CD4-positive, alpha-beta T cell treated with Interleukin-17A for 4 hours (primary cell): ENCODE measurements around the gene FANCC.
"Not testable (repeated sequence)": the region's sequence is repeated elsewhere in the genome, so short reads cannot be mapped to it uniquely, and the experiment has no call there.

Experiments
- DNase-seq: peaks from one replicate; pipeline ENCODE4 v3.0.0-alpha.2; 2020; ENCODE audit warnings: mixed read lengths

Gene FANCC

DNA sequence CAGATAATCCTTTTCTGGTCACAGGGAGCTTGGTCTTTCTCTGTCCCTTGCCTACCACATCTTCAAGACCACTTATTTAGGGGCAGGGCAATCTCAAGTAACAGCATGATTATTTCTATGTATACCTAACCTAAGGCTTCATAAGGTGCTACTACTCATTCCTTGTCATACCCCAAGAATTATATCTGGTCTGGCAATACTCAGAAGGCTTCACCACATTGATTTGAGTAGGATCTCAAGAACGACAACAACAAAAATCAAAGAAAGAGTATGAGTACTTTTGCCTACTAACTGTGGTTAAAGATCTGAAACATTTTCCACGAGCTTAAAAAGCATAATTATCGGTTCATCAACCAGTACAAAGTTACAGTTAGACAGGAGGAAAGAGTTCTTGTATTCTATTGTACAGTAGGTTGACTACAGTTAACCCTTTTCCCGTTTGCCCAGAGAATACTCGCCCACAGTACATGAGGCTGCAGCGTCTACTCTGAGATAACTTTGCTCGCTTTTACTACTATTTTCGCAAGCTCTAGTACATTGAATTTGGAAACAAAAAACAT lies 41.0 kb downstream of the FANCC start:
- DNase-seq, result no peak

DNA sequence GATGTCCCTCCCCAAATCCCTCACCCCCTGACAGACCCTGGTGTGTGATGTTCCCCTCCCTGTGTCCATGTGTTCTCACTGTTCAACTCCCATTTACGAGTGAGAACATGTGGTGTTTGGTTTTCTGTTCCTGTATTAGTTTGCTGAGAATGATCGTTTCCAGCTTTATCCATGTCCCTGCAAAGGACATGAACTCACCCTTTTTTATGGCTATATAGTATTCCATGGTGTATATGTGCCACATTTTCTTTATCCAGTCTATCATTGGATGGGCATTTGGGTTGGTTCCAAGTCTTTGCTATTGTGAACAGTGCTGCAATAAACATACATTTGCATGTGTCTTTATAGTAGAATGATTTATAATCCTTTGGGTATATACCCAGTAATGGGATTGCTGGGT lies 43.3 kb downstream of the FANCC start:
- not testable (repeated sequence) for DNase-seq

DNA sequence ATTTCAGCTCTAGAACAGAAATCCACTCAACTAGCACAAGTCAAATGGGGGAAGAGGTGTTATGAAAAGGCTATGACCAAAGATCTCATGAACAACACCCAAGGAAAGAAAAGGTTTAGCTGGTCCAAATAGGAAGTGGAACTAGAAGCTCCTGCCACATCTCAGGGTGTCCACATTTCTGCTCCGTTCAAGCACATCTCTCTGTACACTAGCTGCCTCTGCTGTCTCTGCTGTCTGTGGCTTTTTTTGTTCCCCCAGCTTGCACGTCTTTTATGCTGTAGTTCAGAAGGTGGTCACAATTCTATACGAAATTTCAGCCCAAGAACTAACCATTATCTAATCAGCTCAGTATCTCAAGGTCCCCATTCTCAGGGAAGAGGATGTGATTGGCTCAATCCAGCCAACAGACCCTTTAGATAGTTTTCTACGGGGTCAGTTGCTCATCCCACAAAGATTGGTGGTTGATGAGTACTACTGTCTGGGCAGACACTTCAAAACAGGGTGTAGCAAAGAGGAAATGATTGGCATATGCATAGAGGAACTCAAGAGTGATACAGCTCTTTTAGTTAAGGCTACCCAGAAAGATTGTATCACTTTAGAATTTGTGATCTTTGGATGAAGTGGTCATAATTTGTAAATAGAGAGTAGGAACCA lies 44.0 kb downstream of the FANCC start:
- no peak for DNase-seq

DNA sequence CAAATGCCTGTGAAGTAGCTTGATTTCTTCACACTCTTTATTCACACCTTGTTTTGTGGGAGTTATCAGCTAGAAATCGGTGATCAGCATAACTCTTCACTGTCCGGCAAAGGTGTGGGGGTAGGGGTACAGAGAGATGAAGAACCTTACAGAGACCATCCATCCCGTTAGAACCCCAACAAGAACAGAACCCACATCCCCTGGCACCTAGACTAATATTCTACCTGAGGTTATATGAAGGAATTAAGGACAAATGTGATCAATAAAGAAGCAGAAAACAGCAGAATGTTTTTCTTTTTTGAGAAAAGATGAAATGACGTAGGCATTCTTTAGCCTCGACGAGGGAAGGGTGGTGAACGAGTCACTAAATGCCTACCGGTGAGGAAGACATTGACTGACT lies 44.7 kb downstream of the FANCC start:
- DNase-seq, result no peak

DNA sequence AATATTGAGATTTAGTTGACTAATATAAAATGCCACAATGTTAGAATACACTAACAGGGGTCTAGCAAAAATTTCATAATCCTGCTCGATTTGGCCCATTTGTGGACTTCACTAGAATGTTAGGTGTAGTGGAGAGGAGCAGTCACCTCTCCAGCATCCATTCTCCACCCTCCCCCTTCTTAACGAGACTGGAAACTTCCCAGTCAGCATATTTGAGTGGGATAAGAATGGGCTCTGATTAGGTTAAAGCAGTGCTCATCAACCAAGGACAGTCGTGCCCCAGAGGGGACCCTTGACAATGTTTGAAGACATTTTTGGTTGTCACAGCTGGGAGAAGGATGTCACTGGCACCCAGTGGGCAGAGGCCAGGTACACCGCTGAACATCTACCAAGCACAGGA lies 46.7 kb downstream of the FANCC start:
- DNase-seq, result no peak

DNA sequence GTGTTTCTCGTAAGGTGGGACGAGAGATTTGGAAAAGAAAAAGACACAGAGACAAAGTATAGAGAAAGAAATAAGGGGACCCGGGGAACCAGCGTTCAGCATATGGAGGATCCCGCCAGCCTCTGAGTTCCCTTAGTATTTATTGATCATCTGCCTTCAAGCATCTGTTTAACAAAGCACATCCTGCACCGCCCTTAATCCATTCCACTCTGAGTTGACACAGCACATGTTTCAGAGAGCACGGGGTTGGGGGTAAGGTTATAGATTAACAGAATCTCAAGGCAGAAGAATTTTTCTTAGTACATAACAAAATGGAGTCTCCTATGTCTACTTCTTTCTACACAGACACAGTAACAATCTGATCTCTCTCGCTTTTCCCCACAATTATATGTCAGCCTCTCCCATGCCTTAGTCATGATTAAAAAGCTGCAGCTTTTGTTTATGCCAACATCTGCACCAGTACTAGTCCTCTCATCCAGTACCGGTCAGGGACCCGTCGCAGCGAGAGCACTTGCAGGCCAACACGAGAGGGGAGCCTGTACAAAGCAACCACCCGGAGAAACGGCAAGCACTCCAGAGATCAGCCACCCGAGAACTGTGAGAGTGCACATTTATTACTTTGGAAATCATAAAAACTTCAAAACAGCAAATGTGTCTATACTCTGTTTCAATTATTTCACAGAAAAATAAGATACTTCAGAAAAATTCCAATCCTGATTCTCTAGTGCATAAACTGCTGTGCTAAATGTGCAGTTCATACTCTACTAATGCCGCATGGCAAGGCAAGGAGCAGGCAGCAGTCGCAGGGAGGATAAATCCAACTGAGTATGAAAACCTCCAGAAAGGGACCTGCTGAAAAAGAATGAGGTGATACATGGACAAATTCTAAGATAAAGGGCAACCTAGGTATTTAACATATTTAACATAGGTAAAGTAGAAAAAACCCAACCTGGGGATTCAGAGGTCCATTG lies 47.4 kb downstream of the FANCC start:
- not testable (repeated sequence) for DNase-seq

DNA sequence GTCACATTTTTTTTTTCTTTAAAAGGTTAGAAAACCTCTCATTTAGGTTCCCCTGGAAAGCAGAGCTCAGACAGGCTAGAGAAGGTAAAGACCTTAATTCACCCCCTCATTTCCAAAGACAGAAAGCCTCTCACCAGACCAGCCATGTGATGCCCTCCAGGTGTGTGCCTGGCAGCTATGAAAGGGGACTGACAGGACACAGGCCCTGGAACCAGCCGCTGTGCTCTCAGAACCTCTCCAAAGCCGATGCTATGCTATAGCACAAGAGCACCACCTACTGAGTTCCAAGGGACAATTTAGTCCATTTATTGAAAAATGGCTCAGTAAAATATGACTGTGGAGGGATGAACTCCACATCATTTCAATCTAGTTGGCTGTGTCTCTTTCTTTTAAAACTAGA lies 48.8 kb downstream of the FANCC start:
- DNase-seq, result no peak

DNA sequence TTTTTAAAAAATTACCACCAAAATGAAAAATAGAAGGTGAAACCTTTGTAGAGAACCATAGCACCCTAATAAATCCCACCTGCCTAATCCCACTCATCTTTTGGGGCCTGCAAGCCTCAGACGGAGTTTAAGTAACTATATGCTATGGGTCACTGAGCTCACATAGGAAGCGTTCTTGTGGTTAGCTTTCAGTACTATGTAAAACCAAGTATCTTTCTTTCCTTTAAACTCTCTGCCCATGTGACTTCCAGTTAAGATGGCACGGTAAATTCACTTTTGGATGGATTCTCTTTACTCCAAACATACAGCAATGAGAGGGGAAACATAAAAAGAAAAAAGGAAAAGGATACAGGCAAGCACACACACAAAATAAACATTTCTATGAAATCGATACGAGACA lies 50.9 kb downstream of the FANCC start:
- no peak for DNase-seq

DNA sequence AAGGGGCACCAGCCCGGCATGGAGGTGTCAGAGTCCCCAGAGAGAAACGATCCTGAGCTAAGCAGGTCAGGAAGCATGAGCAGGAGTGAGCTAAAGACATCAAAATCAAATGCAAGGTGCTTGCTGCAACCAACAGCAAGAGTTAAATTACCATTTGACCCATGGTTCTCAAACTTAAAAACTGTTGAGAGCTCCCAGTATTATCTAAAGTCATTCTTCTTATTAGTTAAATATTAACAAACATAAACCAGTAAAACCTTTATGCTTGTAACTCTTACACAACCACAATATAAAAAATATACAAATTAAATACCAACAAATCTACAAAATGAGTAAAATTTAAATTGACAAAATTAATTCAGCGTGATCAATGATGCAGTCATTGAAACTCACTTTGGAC lies 51.5 kb downstream of the FANCC start:
- no peak for DNase-seq

DNA sequence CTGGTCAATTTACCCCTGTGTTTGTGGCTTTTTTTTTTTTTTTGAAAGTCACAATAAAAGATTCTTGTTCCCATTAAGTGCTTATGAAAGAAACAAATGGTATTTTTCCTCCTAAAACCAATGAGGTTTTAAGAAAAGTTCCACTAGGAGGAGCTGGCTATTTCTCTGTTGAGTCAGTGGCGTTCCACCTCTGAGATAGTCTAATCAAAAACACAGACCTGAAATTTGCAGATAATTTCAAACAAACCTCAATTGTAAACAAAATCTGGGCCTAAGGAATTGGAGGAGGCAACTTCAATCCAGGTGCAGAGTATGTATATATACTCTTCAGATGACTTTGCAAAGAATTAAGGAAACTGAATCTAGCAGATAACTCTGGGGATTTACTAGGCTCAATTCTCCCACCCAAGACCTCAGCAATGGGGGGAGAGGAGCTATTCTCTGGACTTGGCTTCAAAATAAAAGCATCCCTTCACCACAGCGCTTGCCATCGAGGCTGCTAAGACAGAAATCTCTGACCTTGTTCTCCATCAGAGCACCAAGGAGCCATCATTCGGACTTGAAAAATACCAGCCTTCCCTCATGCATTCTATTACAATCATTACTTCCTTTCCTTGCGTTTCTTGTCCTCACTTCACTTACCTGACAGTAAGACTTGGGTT lies 52.4 kb downstream of the FANCC start:
- DNase-seq, result no peak

DNA sequence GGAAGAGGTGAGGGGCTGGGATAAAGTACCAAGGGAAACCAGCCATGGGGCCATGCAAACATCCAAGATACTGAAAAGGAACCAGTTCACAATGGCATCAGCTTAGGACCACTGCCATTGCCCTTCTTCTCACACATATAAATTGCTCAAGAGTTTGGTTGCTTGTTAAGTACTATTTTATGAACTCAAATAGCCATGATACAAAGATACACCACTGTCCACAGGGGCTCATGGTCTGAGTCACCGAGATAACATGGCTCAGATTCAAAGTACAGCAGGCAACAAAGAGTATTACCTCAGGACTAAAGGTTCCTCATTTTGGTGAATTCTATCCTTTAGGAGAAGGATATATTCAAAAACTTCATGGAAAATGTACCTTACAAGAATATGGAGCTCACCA lies 55.6 kb downstream of the FANCC start:
- DNase-seq, result no peak

DNA sequence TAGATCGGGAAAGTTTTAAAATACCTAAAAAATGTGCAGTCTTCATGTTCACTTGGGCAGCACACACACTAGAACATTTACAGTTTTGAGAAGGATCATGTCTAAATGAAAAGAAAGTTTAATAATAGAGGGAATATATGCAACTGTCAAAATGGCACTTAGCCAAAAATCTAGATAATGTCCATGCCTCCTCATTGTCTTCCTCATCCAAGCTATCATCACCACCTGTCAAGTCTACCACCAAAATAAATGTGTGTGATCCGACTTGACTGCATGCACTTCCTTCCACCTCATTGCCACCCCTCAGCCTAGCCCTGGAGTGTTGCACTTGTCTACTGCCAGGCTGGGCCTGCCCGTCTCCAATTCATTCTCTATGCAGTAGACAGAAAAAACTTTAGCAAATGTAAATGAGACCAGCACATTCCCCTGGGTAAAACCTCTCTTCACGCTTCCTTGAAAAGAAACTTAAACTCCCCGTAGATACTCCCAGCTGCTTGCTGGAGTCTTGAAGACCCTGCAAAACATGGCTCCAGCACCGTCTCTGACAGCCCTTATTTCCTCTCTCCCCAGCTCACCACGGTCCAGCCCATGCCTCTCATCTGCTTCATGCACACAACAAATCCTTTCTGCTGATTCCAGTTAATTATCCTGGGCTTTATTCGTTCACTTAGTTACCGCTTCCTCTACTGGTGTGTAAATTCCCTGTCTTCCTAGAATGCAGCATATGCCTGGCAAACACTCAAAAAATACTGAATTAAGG lies 66.9 kb downstream of the FANCC start:
- DNase-seq, result no peak

DNA sequence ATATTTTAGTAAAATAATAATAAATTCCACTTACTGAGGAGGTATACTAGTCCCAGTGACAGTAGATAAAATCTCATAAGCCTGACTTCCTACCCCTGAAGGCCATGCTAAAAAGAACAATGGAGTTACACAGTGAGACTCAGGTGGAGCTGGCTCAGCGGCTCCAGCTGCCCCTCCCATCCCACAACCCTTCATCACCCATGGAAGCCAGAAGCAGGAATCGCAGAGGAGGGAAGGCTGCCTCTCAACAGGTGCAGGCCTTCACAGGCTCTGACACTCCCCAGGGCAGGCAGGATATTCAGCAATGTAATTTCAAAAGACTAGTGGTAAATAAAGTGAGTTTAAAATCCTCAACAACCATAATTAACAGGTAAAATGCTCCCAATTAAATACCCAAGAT lies 67.5 kb downstream of the FANCC start:
- no peak for DNase-seq

DNA sequence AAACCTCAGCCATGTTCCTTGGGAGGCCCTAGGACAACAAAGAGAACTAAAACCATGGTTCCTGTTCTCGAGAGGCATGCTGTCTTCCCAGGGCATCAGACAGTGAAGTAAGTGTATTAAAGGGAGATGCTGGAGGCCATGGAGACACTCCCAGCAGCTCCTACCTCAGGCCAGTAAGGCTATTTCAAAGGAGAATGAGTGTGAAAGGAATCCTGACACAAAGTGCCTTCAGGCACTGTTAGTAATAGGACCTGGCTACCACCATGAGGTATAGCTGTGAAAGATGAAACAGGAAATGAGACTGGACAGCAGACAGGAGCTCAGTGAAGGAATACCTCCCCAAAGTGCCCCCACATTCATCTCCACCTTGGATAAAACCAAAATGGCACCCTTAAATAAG lies 71.0 kb downstream of the FANCC start:
- DNase-seq, result no peak

DNA sequence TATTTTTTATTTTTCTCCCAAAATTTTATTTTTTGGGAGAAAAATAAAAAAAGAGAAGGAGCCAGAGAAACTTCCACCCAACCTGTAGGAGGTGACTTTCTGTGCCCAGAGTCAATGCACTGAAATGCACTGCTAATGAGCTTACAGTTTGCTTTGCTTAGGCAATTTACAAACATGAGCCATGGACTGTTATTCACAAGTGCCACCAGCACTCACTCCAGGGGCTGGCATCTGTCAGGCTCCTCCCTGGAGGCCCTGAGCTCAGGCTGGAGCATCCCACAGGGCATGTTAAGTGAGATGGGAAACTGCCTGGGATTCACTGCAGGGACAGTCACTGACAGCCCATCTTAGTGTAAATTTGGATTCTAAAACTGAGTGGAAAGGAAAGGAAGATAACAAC lies 74.9 kb downstream of the FANCC start:
- no peak for DNase-seq

DNA sequence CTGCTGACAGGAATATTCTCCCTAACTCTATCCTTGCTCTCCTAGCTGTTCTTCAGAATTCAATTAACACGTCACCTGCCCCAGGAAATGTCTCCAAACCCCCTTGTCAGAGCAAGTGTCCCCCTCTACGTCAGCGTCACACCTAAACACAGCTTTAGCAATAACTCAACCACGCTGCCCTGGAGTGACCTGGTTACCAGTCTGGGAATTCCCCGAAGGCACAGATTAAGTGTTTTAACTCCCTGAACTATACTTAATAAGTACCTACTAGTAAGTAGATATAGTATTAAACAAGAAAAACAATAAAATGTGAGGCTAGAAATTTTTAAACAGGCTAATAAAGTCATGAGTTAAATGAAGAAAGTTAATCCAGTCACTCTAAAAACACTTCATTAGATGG lies 78.4 kb downstream of the FANCC start:
- DNase-seq, result no peak

DNA sequence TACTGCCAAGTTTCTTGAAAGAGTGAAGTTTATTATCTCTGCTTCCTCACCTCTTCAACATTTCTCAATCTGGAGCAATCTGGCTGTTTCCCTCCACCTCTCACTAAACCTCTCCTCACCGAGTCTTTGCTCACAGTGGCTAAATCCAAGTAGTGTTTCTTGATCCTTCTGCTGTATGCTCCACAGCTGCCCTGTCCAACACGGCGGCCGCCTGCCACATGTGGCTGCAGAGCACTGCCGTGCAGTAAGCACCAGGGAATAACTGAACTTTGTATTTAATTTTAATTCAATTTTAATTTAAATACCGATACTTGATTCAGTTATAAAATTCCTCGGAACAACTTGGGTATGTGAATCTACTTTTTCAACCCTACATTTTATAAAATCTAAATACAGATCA lies 80.2 kb downstream of the FANCC start:
- no peak for DNase-seq

DNA sequence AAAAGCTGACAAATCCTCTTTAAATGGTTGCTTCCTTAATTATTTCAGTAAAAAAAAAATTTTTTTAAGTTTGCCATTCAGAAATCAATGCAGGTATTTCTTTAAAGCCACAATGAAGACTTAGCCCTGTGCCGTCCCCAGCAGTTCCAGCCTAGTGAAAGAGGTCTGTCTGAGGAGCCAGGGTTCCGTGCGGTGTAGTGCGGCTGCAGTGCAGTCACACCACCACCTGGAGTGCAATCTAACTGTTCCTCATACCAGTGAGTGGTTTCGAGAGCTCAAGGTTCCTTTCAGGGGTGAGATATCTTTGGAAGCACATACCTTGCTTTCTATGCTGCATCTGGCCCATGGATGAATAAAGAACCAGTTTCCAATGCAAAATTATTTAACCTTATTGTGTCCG lies 87.5 kb downstream of the FANCC start:
- no peak for DNase-seq

DNA sequence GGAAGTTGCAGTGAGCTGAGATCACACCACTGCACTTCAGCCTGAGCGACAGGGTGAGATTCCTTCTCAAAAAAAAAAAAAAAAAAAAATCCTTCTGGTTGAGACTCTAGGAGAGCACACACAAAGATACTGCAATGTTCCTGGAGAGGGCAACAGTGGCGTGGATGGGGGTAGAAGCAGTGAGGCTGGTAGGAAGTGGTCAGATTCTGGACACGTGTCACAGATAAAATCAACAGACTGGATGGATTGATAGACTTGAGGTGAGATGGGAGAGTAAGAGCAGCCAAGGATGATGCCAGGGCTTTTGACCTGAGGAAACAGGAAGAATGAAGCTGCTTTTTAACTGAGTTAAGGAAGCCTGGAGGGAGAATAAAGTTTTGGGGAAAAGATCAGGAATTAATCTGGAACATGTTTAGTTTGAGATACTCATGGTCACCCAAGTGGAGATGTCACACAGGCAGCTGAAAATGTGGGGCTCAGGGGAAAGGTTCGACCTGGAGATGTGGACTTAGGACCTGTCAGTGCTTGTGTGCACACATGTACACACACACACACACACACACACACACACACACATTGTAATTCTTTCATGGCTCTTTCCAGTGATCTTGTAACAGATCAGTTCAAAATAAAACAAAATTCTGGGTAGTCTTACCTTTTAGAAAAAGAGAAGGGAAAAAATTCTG lies 88.1 kb downstream of the FANCC start:
- no peak for DNase-seq

DNA sequence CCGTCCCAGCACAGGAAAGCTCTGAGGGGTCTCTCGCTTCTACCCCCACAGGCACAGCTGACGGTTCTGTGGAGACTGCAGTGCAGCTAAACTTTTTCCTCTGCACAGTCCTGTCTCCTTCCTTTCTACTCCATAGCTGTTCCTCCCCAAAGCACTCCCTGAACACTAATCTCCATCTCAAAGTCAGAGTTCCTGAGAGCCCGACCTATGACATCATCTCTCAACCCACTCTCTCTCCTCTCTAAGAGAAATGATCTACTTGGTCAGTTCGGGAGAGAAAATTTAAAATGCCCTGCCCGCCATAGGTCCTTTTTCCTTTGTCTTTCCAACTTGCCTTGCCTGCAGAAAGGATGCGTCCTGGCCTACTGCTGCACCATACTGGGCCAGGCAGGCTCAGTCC lies 90.6 kb downstream of the FANCC start:
- DNase-seq, result no peak

DNA sequence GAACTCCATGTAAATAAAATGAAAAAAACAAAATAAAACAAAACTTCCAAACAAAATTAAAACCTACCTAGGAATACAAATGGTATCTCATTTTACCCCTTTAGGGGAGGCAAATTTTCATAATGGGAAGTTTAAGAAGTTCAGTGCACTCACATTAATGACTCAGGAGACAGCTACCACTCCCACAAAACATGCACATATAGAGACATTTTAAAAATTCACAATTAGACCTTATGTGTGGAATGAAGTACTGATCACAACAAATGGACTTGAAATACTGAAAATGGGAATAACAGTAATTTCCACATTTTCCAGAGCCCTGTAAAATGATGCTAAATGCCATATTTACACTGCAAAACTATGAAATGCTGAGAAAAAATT lies 91.8 kb downstream of the FANCC start:
- DNase-seq, result no peak

DNA sequence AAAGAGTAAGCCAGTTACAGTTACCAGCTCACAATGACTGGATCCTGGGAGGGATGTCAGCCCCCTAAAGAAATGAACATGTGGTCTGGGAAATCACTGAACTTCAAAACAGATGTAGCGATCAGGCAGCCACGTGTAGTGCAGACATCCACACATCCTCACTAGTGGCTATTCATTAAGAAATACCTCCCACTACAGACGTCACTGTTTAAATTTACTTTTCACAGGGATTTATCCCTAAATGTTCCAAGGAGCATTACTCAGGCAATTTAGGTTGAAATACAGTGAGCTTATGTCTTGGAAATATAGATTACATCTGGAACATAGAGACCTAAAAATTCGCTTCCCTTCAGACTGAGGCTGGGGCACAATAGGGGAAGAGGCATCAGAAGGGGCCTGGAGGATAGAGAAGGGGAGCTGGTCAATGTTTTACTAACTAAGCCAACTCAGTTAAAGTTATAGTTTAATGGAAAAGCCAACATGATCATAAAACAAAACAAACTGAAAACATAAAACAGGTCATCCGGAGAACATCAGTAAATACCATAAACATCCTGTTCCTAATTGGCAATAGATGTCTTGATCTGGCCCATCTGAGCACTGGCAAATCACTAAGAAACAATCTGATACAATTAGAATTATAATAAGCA lies 92.3 kb downstream of the FANCC start:
- DNase-seq, result no peak
